Stimulated activated memory B cell treated with anti-CD40 and anti-IgM and Interleukin-4, amounts not matched to agents 10 μg/mL and 1 μg/mL and 100 μg/mL, for 72 hours (primary cell): Measurements from ENCODE around the gene JMJD4.

Experiments used
- ATAC-seq: fragments of 150-1000 bp; cut with Tn5 transposase; 2 replicates; pipeline ENCODE4 v1.10.0; 2021
- H3K27ac Mint-ChIP-seq: one replicate; pipeline ENCODE4 v1.8.0; 2022; ENCODE audit warnings: mild to moderate bottlenecking, mixed read lengths
- H3K27me3 Mint-ChIP-seq: one replicate; pipeline ENCODE4 v1.8.0; 2022; ENCODE audit warnings: mixed read lengths
- H3K36me3 Mint-ChIP-seq: one replicate; pipeline ENCODE4 v1.8.0; 2022; ENCODE audit warnings: mixed read lengths
- H3K4me1 Mint-ChIP-seq: one replicate; pipeline ENCODE4 v1.8.0; 2022; ENCODE audit warnings: mixed read lengths
- H3K4me3 Mint-ChIP-seq: one replicate; pipeline ENCODE4 v1.8.0; 2022; ENCODE audit warnings: mild to moderate bottlenecking, moderate library complexity, mixed read lengths
- H3K9me3 Mint-ChIP-seq: one replicate; pipeline ENCODE4 v1.8.0; 2022; ENCODE audit warnings: mixed read lengths

The JMJD4 gene

DNA sequence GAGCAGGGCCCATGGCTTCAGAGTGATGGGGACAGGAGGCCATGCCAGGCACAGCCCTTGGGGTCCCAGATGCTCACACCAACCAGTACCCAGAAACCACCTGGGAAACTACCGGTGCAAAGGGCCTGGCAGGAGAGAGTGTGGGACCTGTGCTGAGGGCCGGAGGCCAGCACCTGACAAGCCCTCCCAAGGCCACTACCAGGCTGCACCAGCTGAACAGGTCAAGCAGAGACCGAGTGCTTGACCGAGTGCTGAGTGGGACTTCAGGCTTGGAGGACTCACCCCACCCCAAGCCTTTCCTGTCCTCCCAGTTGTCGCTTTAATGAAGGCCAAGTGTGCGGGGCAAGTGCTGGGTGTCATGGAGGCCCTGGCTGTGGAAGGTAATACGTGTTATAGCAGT lies 36.7 kb upstream of the JMJD4 start:
- no peak overlapping the region for H3K27ac Mint-ChIP-seq
- peaks cover 73% of the 10 kb centered on the region for H3K36me3 Mint-ChIP-seq
- H3K9me3 Mint-ChIP-seq = no peaks in the 10 kb centered on the region
- H3K27me3 Mint-ChIP-seq = no peaks in the 10 kb centered on the region
- H3K4me1 Mint-ChIP-seq = peaks cover 6% of the 10 kb centered on the region
- H3K4me3 Mint-ChIP-seq = no peak overlapping the region
- no peak for ATAC-seq

DNA sequence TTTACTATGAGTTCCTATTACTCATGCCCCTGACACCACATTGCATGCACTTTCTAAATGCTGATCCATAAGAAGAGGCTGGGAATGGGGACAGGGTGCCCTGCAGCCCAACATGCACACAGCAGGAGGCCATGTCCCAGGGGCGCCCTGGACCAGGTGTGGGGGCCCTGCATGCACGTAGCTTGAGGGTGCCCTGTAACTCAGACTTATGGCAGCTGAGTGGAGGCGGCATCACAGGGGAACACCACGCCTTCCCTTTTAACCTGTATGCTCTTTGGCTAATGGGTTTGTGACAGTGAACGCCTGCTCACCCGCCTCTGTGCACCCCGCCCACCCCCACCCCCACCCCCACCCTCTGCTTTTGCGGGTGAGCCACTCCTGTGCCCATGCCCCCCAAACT lies 36.2 kb upstream of the JMJD4 start:
- no peaks in the 10 kb centered on the region for H3K9me3 Mint-ChIP-seq
- H3K27me3 Mint-ChIP-seq = no peaks in the 10 kb centered on the region
- H3K4me1 Mint-ChIP-seq = peaks cover 10% of the 10 kb centered on the region
- no peak overlapping the region for H3K4me3 Mint-ChIP-seq
- peaks cover 74% of the 10 kb centered on the region for H3K36me3 Mint-ChIP-seq
- ATAC-seq = no peak
- no peak overlapping the region for H3K27ac Mint-ChIP-seq

DNA sequence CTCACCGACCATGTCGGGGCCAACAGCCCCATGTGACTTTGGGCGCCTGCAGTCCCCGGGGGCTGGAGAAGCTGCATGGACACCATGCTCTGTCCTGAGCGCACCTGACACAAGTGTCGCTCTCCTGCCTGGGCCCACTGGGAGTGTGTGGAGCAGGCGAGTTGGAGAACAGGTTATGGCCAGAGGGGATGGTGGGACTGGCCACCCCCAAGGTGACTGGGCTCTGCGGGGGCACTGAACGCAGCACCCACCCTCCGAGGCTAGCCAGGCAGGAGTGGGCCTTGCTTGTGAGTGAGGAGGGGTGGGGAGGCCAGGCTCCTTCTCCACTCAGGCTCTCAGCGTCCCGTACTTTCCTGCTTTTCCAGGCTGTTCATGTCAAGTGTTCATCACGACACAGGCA lies 35.7 kb upstream of the JMJD4 start:
- Mint-ChIP-seq H3K9me3 (no peaks in the 10 kb centered on the region), H3K27me3 (no peaks in the 10 kb centered on the region), H3K4me1 (peaks cover 15% of the 10 kb centered on the region), H3K4me3 (no peak overlapping the region), H3K36me3 (peaks cover 69% of the 10 kb centered on the region), H3K27ac (no peak overlapping the region)
- ATAC-seq = no peak

DNA sequence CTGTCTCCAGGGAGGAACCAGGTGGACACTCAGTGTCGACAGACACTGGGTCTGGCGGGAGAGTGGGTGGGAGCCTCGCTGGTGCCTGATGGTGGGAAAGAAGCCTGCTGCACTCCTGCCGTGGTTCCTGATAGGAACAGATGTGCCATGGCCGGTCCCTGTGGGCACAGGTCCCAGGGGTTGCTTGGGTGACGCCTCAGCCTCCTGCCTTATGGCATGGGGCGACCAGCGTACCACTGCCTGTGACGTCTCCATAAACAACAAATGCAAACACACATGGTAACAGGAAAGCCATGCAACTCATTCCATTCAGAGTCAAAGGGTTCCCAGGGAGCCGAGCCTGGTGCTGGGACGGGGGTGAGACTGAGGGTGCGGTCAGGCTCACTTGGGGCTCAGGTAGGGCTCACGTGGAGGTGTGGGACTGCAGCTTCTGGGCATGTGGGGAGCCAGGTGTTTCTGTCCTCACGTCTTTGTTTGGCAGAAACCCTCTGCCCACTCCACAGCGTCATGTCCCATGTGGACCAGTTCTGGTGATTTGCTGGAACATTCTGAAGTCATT lies 34.9 kb upstream of the JMJD4 start:
- no peaks in the 10 kb centered on the region for H3K9me3 Mint-ChIP-seq
- ATAC-seq = no peak
- H3K36me3 Mint-ChIP-seq = peaks cover 65% of the 10 kb centered on the region
- no peak overlapping the region for H3K4me3 Mint-ChIP-seq
- H3K27me3 Mint-ChIP-seq = no peaks in the 10 kb centered on the region
- H3K4me1 Mint-ChIP-seq = peaks cover 19% of the 10 kb centered on the region
- no peak overlapping the region for H3K27ac Mint-ChIP-seq

DNA sequence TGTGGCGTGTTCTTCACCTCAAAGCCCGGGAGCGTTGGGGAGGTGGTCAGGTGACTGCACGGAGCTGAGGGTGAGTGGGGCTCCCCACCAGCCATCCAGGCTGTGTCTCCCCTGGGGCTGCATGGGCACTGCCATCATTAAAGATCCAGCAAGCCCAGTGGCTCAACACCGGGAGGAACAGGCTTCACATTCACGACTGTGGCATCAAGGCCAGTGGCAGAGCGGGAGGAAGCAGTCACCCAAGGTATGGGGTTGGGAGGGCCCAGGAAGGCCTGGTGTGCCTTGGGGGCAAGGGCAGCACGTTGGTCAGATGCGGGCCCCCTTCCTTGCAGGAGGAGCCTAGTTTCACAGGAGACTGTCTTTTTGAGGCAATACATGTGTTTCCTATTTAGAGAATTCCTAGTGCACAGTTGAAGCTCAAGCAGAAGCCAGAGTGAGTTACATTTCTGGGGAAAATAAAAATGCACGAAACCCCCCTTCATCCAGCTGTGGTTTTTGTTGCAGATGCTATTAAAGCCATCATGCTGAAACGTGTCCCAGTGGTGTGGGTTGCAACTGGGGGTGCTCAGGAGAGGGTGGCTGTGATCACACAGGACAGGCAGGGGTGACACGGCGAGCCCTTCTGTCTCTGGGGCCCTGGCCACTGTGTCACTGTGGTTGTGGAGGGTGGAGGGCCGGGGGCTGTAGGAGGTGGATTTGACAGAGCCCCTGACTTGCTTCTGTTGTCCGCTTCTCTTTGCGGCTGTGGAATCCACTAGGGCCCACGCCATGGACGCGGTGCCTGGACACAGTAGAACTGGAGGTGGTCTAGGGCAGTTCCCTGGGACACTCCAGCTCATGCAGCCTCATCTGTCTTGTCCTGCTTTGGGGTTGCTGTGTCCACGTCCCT lies 34.2 kb upstream of the JMJD4 start:
- ATAC-seq = no peak

DNA sequence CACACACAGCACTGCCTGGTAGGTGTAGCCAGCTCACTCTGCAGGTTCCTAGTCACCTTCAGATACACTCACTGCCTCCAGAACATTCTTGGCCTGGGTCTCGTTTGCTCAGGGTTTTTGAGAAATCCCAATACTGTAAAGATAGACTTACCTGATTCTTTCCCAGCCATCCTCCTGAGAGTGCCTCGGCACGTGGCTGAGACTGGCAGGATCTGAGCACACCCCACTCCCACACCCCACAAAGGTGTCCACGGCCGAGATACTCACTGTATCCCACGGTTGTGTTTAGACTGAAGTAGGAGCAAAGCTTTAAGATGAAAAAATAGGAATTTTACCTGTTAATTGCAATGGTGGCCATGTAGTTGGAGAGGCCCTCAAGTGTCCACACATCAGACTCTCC lies 33.5 kb upstream of the JMJD4 start:
- ATAC-seq = no peak
- no peaks in the 10 kb centered on the region for H3K9me3 Mint-ChIP-seq
- peaks cover 19% of the 10 kb centered on the region for H3K4me1 Mint-ChIP-seq
- H3K27ac Mint-ChIP-seq = no peak overlapping the region
- no peak overlapping the region for H3K4me3 Mint-ChIP-seq
- H3K27me3 Mint-ChIP-seq = no peaks in the 10 kb centered on the region
- H3K36me3 Mint-ChIP-seq = peaks cover 51% of the 10 kb centered on the region

More for the DNA sequence above, 34.2 kb upstream of the JMJD4 start:
- Mint-ChIP-seq H3K4me3 (no peak overlapping the region), H3K36me3 (peaks cover 58% of the 10 kb centered on the region), H3K27me3 (no peaks in the 10 kb centered on the region), H3K4me1 (peaks cover 19% of the 10 kb centered on the region), H3K9me3 (no peaks in the 10 kb centered on the region), H3K27ac (no peak overlapping the region)

DNA sequence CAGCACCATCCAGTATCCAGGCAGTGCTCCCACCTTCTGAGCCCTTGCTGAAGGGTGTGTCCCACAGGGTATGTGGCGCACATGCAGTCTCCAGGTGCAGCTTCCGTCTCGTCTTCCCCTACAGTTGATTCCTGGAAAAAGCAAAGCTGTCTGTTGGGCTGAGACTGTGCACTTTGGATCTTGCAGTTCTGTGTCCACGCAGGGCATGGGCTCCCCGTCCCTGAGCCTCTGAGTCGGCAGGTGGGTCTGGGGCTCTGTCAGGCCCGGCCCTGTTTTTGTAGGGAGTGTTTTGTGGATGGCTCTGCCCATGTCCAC lies 33.0 kb upstream of the JMJD4 start:
- peaks cover 49% of the 10 kb centered on the region for H3K36me3 Mint-ChIP-seq
- H3K4me3 Mint-ChIP-seq = no peak overlapping the region

DNA sequence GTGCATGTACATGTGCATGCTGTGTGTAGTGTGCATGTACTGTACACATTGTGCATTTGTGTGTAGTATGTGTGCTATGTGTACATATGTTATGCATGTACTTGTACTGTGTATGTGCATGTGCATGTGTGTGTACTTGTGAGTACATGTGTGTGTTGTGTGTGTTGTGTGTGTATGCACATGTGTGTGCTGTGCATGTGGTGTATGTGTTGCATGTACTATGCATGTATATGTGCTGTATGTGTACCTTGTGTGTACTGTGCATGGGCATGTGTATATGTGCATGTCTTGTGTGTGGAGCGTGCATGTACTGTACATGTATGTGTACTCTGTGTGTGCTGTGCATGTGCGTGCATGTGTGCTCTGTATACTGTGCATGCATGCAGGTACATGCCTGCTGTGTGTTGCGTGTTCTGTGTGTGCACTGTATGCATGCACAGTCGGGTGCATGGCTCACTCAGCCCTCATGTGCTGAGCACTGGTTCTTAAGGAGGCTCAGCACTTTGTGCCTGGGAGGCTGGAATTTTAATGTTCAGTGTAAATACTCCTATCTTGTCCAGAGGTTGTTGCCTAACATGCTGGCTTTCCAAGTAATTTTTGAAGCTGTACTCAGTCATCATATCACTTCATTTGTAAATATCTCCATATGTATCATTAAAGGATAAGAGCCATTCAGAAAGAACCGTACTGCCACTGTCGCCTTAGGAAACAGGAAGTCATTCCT lies 32.5 kb upstream of the JMJD4 start:
- Mint-ChIP-seq H3K27me3 (no peaks in the 10 kb centered on the region), H3K36me3 (peaks cover 47% of the 10 kb centered on the region), H3K9me3 (no peaks in the 10 kb centered on the region), H3K4me3 (no peak overlapping the region), H3K27ac (peak overlapping the region; percentile 40), H3K4me1 (peaks cover 23% of the 10 kb centered on the region)
- ATAC-seq = no peak

More for the DNA sequence above, 33.0 kb upstream of the JMJD4 start:
- no peak for ATAC-seq
- Mint-ChIP-seq H3K4me1 (peaks cover 19% of the 10 kb centered on the region), H3K9me3 (no peaks in the 10 kb centered on the region), H3K27me3 (no peaks in the 10 kb centered on the region), H3K27ac (no peak overlapping the region)

DNA sequence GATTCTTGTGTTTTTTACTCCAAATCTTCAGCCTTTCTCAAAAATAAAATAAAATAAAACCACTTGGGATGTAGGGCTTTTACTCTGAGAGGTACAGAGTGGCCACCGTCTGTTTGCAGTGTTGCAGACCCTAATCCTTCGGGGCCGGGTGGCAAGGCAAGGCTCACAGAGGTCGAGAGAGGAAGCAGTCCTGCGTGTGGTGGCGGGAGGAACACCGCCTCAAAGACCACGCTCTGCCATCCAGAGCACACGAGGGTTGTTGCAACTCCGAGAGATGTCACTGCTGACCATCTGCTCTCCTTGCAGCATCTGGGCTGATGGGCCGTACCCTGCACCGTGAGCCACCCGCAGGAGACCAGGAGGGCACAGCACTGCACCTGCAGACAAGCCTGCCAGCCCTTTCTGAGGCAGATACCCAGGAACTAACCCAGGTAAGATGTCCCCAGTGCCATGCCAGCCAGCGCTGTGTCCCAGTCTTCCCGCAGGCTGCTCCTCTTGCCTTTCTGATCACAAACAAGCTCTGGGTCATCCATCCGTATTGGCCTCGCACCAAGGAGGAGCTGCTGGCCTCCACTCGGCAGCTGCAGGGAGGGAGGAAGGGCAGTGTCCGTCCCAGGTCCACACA lies 31.7 kb upstream of the JMJD4 start:
- ATAC-seq = no peak
- peak overlapping the region; percentile 40 for H3K27ac Mint-ChIP-seq
- H3K36me3 Mint-ChIP-seq = peaks cover 44% of the 10 kb centered on the region
- no peaks in the 10 kb centered on the region for H3K27me3 Mint-ChIP-seq
- H3K4me1 Mint-ChIP-seq = peaks cover 31% of the 10 kb centered on the region
- H3K9me3 Mint-ChIP-seq = no peaks in the 10 kb centered on the region
- no peak overlapping the region for H3K4me3 Mint-ChIP-seq

DNA sequence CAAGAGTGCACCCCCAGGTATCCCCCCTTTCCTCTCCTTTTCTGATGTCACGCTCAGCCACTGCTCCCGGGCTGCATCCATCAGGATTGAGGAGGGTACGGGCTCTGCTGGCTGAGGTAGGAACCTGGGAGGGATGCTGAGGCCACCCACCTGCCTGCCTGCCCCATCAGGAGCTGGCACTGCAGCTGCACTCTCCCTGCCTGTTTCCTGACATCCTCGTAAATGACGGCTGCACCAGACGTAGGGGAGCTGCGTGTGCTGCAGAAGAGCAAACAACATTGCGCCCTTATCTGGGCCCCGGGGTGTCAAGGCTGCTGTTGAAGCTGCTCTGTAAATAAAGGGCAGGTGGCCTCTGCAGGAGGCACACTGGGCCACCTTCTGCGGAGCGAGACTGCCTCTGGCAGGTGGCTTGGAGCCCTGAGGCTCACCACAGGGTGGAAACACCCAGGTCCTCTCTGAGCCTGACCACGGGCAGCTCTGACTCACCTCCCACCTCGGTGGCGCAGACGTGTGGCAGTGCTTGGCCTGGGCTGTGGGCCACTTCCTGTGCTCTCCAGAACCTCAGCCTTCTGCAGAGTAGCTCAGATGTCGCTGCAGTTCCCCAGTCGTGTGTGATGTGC lies 31.0 kb upstream of the JMJD4 start:
- Mint-ChIP-seq H3K4me3 (no peak overlapping the region), H3K27ac (peak overlapping the region; percentile 40), H3K36me3 (peaks cover 50% of the 10 kb centered on the region)

DNA sequence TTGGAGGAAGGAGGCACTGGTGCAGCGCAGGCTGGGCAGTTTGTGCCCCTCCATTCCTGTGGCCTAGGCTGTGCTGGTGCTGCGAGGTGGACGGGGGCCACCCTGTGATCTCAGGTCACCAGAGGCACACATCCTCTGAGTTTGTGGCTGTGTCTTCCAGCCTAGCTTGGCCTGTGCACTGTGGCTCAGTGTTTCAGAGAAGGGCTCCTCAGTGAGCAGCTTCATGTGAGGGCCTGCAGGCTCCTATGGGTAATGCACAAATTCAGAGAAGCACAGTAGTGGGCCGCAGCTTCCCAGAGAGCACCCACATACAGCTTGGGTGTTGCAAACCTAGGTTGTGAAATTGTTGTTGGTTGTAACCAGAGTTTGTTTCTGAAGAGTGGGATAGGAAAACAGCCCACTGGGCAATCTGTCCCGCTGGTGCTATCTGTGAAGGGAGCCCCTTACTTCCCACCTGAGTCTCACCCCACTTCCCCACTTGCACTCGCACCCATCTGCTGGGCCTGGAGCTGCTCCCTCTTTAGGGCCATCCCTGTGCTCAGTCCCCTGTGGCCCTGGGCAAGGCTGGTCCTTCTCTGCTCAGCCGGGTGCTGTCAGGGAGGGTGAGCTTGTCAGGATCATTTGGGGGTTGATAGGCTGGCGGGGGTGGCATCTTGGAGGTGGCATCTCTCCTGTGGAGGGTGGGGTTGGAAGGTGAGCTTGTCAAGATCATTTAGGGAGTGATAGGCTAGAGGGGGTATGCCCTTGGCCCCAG lies 30.3 kb upstream of the JMJD4 start:
- no peak overlapping the region for H3K4me3 Mint-ChIP-seq
- ATAC-seq = no peak
- no peaks in the 10 kb centered on the region for H3K9me3 Mint-ChIP-seq
- H3K4me1 Mint-ChIP-seq = peaks cover 42% of the 10 kb centered on the region
- peak overlapping the region; percentile 40 for H3K27ac Mint-ChIP-seq
- H3K27me3 Mint-ChIP-seq = no peaks in the 10 kb centered on the region
- peaks cover 52% of the 10 kb centered on the region for H3K36me3 Mint-ChIP-seq

More for the DNA sequence above, 31.0 kb upstream of the JMJD4 start:
- Mint-ChIP-seq H3K27me3 (no peaks in the 10 kb centered on the region), H3K4me1 (peaks cover 37% of the 10 kb centered on the region), H3K9me3 (no peaks in the 10 kb centered on the region)
- ATAC-seq = peak; percentile 90

DNA sequence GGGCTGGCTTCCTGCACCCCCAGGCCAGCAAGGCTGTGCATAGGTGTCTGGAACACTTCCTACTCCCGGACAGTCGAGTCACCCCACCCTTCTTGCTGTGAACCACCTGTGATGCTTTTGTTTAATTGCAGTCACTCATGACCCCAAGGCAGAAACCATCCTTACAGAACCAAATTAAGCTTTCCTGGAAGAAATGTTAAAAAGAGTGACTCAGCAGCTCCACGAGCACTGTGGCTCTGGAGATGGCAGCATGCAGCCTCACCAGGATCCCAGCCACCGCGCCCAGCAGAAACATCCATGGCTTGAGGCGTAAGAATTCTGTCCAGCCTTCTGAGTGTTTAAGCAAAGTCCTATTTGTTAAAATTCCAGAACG lies 28.9 kb upstream of the JMJD4 start:
- no peak for ATAC-seq
- H3K4me1 Mint-ChIP-seq = peaks cover 49% of the 10 kb centered on the region
- no peak overlapping the region for H3K27ac Mint-ChIP-seq

DNA sequence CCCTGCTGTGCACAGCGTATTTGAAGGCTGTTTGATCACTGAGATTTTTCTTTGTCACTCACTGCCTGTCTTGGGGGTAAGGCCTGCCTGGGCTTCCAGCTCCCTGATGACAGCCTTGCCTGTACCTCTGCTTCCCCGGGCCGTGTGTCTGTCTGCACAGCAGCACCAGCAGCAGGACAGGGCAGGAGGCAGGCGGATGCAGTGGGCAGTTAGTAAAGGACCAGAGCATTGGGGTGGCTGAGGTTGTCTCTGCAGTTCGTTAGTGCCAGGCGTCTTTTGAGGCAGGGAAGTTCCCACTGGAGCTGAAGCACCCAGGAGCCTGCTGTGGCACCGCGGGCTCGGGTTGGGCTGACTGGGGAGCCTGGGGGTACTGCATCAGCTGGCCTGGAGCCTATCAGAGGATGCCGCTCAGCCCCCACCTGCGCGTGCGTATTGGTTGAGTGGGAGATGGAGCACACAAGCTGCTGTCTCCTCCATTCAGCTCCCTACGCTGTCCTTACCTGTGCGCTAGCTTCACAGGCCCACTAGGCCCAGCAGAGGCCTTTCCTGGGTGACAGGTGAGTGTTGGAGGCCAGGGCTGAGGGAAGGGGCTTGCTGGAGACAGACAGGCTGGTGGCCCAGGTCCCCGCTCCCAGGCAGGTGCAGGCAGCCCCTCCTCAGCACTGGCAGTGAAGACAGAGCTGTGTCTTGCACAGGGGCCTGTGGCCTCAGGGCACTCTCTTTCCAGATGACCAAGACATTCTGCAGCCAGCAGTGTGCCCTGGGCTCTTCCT lies 28.3 kb upstream of the JMJD4 start:
- Mint-ChIP-seq H3K4me3 (no peak overlapping the region), H3K27me3 (no peaks in the 10 kb centered on the region), H3K9me3 (no peaks in the 10 kb centered on the region), H3K4me1 (peaks cover 51% of the 10 kb centered on the region), H3K27ac (no peak overlapping the region), H3K36me3 (peaks cover 49% of the 10 kb centered on the region)
- no peak for ATAC-seq

More for the DNA sequence above, 28.9 kb upstream of the JMJD4 start:
- Mint-ChIP-seq H3K27me3 (no peaks in the 10 kb centered on the region), H3K9me3 (no peaks in the 10 kb centered on the region), H3K36me3 (peaks cover 53% of the 10 kb centered on the region), H3K4me3 (no peak overlapping the region)
